EL (cell line): ENCODE results near the gene DYNAP.

ENCODE experiments used
- DNase-seq: peaks from one replicate; pipeline ENCODE4 v3.0.0-alpha.2; 2016

DYNAP gene

GRCh38 chr18:54641734-54642133, 50.7 kb downstream of the DYNAP start:
- DNase-seq: no peak

- peak; percentile 13 for DNase-seq
Observed at GRCh38 chr18:54647176-54647575, 56.1 kb downstream of the DYNAP start.
